AG09319 (cell line): ENCODE data around the gene SGIP1.

Experiments used
- DNase-seq: peaks from one replicate; pipeline ENCODE4 v3.0.0-alpha.2; 2010; ENCODE audit warnings: low read depth; ENCODE audit errors: extremely low read depth
- TF ChIP-seq, protein P1 (sequence below): IDR thresholded peaks from 2 replicates; pipeline ENCODE4 v1.5.1; 2011; ENCODE audit warnings: low read depth, mild to moderate bottlenecking, inconsistent platforms, low read length, moderate library complexity

The SGIP1 gene

DNA sequence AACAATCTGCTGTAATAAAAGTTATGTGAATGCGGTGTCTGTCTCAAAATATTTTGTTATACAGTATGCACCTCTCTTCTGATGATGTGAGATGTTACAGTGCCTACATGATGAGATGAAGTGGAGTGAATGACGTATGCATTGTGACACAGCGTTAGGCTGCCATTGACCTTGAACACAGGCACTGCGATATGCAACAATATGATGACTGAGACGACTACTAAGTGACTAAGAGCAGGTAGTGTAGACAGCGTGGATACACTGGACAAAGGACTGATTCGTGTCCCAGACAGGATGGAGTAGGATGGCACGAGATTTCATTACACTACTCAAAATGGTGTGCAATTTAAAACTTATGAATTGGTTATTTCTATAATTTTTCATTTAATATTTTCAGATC lies 8.4 kb downstream of the SGIP1 start:
- DNase-seq = no peak
- TF ChIP-seq, protein P1, sequence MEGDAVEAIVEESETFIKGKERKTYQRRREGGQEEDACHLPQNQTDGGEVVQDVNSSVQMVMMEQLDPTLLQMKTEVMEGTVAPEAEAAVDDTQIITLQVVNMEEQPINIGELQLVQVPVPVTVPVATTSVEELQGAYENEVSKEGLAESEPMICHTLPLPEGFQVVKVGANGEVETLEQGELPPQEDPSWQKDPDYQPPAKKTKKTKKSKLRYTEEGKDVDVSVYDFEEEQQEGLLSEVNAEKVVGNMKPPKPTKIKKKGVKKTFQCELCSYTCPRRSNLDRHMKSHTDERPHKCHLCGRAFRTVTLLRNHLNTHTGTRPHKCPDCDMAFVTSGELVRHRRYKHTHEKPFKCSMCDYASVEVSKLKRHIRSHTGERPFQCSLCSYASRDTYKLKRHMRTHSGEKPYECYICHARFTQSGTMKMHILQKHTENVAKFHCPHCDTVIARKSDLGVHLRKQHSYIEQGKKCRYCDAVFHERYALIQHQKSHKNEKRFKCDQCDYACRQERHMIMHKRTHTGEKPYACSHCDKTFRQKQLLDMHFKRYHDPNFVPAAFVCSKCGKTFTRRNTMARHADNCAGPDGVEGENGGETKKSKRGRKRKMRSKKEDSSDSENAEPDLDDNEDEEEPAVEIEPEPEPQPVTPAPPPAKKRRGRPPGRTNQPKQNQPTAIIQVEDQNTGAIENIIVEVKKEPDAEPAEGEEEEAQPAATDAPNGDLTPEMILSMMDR = no peak

DNA sequence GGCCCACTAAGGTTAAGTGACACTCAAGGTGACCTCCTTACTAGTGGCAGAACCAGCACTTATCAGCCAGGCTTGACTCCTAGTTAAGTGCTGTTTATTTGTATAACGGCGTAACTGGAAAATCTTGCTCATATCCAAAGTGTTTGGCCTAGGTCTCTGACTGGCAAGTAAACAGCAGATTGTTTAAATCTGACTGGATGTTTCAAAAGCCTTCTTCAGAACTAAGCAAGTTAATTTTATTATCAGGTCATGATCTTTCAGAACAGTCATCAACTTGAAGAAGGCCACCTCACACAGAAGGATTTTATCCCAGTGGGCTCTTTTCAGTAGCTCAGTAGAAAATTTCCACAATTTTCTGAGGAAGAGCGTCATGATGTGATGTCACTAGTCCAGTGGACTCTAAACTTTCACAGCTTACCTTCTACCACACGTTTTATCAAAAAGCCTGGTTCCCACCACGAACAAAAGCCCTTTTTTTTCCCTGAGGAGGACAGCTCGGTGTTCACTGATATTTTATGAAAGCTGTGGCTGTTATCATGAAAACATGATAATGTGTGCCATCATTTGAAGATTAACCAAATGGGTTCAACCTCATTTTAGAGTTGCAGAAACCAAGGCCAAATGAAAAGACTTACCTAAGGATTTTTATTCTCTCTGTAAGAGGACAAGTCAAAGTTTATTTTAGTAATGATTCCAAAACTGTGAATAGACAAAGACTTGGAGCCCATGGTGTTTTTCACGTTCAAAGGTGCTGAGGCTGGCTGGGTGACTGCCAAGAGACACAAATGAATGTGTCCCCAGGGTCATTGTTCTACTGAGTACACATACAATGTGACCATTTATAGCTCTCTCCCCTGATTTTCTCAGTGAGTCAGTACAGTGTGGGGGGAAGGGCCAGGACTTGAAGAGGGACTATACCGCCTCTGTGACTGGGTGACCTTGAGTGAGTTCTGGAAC lies 9.1 kb downstream of the SGIP1 start:
- no peak for DNase-seq

DNA sequence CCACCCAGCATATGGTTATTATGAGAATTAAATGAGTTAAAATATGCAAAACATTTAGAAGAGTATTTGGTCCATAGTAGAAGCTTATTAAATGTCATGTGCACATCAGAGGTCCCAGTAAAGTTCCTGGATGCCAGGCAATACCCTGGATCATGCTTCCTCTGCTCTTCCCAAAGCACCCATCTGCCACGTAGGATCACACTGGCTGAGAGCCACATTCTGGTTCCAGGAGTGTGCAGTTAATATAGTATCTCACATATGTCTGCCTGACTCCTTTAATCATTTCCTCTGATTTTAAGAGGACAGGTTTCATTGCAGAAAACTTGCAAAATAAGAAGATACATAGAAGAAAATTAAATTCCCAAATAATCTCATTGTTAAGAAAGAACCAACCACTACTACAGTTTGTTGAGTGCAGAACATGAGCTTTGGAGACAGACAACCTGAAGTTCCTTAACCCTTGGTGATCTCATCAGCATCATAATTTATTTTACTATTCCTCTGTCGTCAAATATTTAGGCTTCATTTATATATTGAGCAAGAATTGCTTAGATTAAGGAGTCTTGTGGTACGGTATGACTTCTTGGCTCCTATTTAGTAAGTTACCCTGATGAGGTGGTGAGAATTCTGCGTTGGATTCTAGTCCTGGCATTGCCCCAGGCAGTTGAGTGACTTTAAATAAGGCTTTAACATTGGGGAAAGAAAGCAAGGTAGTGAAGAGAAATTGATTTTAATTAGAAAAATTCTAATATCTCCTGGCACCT lies 12.3 kb downstream of the SGIP1 start:
- TF ChIP-seq, protein P1 = no peak
- no peak for DNase-seq

More for the DNA sequence above, 9.1 kb downstream of the SGIP1 start:
- TF ChIP-seq, protein P1 = no peak

DNA sequence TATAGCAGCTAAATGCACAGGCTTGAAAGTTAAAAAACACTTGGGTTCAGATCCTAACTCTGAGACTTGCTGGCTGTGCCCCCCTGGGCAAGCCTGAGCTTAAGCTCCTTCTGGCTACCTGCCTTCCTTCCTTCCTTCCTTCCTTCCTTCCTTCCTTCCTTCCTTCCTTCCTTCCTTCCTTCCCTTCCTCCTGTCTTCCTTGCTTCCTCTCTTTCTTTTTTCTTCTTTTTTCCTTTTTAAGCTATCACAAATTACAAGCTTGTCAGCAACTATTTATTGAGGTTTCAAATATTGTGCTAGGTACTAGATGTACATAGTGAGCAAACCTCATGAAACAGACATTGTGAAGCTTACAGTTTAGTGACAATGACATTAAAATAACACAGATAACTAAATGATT lies 15.1 kb downstream of the SGIP1 start:
- no peak for DNase-seq
- TF ChIP-seq, protein P1 = no peak

DNA sequence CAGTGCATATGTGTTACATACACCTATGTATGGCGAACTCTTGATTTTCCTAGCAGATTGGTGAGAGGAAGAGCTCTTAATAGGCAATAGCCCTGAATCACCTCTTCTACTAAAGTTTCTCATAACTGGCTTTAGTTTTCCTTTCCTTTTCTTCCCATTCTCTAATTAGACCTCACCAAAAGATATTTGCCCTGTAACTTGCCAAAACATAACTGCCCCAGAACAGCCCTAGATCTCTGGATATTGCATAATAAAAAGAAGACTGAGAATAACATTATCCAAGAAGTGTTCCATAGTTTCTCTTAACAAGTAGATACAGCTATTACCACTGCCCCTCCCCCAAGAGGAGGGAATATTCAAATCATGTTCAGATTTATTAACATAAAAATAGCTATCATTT lies 16.3 kb downstream of the SGIP1 start:
- DNase-seq = no peak
- TF ChIP-seq, protein P1 = no peak

DNA sequence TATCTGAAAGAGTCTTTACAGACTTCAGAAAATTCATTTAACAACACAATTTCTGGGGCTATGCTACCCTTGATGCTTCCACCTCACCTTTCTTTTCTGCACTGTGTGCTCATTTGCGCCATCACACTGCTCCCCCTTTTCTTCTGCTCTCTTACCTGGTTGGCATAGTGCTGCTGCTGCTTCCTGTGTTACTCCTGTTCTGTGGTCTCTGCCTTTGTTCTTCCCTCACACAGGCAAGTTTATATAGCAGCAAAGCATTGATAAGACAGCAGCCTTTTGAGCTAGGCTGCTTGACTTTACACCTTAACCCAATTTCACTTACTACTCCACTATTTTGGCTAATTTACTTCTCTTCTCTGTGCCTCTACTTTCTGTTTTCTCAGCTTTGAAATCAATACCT lies 18.3 kb downstream of the SGIP1 start:
- DNase-seq = no peak
- TF ChIP-seq, protein P1 = no peak

DNA sequence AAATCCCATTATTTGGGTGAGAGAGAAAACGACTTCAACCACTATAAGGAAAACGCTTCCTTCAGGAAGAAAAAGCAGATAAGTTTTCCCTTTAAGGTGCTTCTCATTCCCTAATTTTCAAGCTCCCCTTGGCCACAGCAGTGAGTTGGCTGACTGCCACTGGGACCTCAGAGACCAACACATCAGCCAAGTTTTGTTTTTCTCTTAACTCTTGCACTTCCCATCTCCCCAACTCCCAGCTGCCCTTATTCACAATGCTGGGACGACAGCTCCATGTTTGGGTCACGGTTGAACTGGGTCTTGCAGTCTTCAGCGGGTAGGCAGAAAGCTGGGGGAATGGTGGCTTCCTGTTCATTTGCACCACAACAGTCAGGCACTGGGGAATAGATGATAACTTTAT lies 18.9 kb downstream of the SGIP1 start:
- TF ChIP-seq, protein P1 = no peak
- DNase-seq = no peak
